GM06990 (cell line): ENCODE results near the gene DKC1.

Source experiments
- DNase-seq: peaks from one replicate; pipeline ENCODE4 v3.0.0-alpha.2; 2011; ENCODE audit not compliant: insufficient read length; ENCODE audit errors: extremely low read depth
- H3K27me3 ChIP-seq: replicated peaks from 2 replicates; pipeline ENCODE4 v1.6.0; 2011; ENCODE audit warnings: low read length; ENCODE audit not compliant: control insufficient read depth, insufficient read depth
- H3K36me3 ChIP-seq: 2 replicates; pipeline ENCODE4 v1.5.1; 2011; ENCODE audit warnings: low read length; ENCODE audit not compliant: control insufficient read depth, insufficient read depth
- H3K4me3 ChIP-seq: replicated peaks from 2 replicates; pipeline ENCODE4 v1.5.1; 2011; ENCODE audit warnings: low read depth, mild to moderate bottlenecking, control low read depth, low read length
- TF ChIP-seq, protein P1 (sequence below): IDR thresholded peaks from 2 replicates; pipeline ENCODE4 v1.5.1; 2011; ENCODE audit warnings: low read length, control low read depth, mild to moderate bottlenecking, inconsistent platforms; ENCODE audit not compliant: insufficient read depth, poor library complexity, severe bottlenecking

DKC1 gene

DNA sequence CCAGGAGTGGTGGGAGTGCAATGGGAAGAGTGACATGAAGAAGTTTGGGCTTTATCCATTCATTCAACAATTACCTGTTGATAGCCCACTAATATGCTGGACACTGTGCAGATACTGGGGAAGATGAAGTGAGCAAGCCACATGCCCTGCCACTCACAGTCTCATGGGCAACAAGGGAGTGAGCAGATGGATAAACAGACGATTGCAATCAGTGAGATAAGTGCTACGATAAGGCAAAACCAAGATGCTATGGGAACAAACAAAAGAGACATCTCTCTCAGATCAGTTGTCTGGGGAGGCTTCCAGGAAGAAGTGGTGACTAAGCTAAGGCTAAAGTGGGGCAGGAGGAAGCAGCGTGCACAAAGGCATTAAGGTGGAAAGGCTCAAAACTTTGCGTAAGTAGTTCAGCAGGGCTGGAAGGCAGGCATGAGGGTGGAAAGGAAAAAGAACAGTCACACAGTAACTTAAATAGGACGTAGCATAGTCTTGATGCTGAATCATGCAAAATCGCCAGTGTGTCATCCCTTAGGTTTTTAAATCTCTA, 43.5 kb upstream of the DKC1 start:
- no peak for DNase-seq
- TF ChIP-seq, protein P1, sequence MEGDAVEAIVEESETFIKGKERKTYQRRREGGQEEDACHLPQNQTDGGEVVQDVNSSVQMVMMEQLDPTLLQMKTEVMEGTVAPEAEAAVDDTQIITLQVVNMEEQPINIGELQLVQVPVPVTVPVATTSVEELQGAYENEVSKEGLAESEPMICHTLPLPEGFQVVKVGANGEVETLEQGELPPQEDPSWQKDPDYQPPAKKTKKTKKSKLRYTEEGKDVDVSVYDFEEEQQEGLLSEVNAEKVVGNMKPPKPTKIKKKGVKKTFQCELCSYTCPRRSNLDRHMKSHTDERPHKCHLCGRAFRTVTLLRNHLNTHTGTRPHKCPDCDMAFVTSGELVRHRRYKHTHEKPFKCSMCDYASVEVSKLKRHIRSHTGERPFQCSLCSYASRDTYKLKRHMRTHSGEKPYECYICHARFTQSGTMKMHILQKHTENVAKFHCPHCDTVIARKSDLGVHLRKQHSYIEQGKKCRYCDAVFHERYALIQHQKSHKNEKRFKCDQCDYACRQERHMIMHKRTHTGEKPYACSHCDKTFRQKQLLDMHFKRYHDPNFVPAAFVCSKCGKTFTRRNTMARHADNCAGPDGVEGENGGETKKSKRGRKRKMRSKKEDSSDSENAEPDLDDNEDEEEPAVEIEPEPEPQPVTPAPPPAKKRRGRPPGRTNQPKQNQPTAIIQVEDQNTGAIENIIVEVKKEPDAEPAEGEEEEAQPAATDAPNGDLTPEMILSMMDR: no peak
- no peaks in the 10 kb centered on the region for H3K36me3 ChIP-seq
- no peaks in the 10 kb centered on the region for H3K27me3 ChIP-seq
- no peak overlapping the region for H3K4me3 ChIP-seq

DNA sequence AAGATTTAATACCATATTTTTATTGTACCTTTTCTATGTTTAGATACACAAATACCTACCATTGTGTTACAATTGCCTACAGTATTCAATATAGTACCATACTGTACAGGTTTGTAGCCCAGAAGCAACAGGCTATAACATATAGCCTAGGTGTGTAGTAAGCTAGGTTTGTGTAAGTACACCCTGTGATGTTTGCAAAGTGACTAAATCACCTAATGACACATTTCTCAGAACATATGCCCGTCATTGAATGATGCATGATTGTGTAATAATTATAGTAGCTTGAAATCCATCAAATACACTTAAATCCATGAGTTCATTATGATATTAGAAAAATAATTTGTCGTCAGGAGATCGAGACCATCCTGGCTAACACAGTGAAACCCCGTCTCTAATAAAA, 42.6 kb upstream of the DKC1 start:
- no peak for DNase-seq
- H3K27me3 ChIP-seq: no peaks in the 10 kb centered on the region

DNA sequence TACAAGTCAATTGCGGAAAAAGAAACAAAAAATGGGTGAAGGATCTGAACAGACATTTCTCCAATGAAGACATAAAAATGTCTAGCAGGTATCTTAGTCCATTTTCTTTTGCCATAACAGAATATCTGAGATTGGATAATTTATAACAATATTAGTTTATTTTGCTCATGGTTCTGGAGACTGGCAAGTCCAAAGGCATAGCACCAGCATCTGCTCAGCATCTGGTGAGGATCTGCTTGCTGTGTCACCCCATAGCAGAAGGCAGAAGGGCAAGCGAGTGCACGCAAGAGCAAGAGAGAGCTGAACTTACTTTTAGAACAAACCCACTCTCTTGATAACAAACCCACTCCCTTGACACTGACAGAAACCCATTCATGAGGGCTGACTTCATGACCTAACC, 41.5 kb upstream of the DKC1 start:
- no peaks in the 10 kb centered on the region for H3K27me3 ChIP-seq
- H3K36me3 ChIP-seq: no peaks in the 10 kb centered on the region
- no peak overlapping the region for H3K4me3 ChIP-seq
- TF ChIP-seq, protein P1: no peak
- DNase-seq: no peak

More for the DNA sequence above, 42.6 kb upstream of the DKC1 start:
- H3K4me3 ChIP-seq: no peak overlapping the region
- H3K36me3 ChIP-seq: no peaks in the 10 kb centered on the region
- TF ChIP-seq, protein P1: no peak

DNA sequence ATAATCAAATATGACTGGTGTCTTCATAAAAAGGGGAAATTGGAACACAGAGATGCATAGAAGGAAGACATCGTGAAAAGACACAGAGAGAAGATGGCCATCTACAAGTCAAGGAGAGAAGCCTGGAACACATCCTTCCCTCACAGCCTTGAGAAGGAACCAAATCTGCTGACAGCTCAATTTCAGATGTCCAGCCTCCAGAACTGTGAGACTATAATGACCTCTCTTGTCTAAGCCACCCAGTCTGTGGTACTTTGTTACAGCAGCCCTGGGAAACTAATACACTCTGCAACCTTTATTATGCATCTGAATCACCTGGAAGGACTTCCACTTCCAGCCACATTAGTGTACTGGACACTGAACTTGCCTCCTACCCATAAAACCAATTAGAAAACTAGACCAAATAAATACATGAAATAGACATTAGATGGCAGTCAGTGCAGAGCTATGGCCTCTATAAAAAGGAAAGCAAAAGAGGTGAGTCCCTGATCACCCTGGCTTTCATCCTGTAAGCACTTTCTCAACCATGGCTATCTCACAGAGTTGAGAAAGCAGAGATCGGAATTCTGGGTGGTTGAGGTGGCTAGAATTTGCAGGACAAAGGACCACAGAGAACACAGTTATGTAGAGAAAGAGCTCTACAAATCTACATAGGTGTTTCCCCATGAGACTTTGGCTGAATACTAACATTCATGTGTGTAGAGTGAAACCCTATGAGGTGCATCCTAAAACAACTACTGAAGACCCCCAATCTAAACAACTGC, 37.5 kb upstream of the DKC1 start:
- Histone ChIP-seq H3K27me3 (no peaks in the 10 kb centered on the region), H3K4me3 (no peak overlapping the region), H3K36me3 (no peaks in the 10 kb centered on the region)
- DNase-seq: no peak
- TF ChIP-seq, protein P1: no peak

GRCh38 chrX:154727418-154727817, 35.2 kb upstream of the DKC1 start:
- TF ChIP-seq, protein P1: no peak
- Histone ChIP-seq H3K4me3 (no peak overlapping the region), H3K27me3 (no peaks in the 10 kb centered on the region), H3K36me3 (no peaks in the 10 kb centered on the region)
- DNase-seq: no peak

GRCh38 chrX:154727871-154728270, 34.8 kb upstream of the DKC1 start:
- no peak overlapping the region for H3K4me3 ChIP-seq
- DNase-seq: no peak
- no peaks in the 10 kb centered on the region for H3K36me3 ChIP-seq
- no peaks in the 10 kb centered on the region for H3K27me3 ChIP-seq
- TF ChIP-seq, protein P1: no peak
